ENCODE results near the gene HMGCL. TPM values are rescaled to one million over a fixed set of nuclear protein-coding genes. Genes with fewer than 3 reads are reported as not detected.
A peak's percentile ranks its signal among the peaks of the same experiment; 100 is the strongest.

HMGCL gene
- total RNA-seq, 2 experiments from 2014 or later = 44.9 to 46.0 TPM

DNA sequence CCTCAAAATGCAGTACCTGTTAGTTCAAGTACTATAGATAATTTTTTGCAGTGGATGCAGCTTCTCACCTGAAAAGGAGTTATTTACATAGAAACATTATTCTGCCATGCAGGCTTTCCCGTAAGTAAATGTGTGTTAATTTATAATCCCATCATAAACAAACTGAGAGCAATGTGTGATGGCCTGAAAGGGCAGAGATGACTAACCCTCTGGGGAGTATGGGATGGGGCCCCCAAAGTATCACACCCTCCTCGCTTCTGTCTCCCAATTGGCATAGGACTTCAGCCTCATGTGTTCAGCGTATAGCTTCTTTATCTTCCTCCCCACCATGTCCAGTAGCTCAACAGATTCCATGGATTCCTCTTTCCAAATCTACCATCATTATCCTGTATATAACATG is 7.6 kb downstream of the HMGCL start:
- H3K9me3 Mint-ChIP-seq = no peaks in the 10 kb centered on the region
- ChIA-PET POLR2A (interaction anchor here (1.1 to 1.4 kb wide), 4 partner anchors 8 to 96 kb away, joined by 3 to 7 read pairs (median 4); partner anchors contain the start of genes CNR2 and HMGCL), CTCF (interaction anchor here (1.0 to 1.6 kb wide), 3 partner anchors 8 to 11 kb away, joined by 5 read pairs; no protein-coding TSS in a partner anchor)
- intact Hi-C loops (cut with micrococcal nuclease) = no loop called here
- no peaks in the 10 kb centered on the region for H3K4me1 Mint-ChIP-seq (ENCODE audit: low read depth)
- TF ChIP-seq, protein P1, sequence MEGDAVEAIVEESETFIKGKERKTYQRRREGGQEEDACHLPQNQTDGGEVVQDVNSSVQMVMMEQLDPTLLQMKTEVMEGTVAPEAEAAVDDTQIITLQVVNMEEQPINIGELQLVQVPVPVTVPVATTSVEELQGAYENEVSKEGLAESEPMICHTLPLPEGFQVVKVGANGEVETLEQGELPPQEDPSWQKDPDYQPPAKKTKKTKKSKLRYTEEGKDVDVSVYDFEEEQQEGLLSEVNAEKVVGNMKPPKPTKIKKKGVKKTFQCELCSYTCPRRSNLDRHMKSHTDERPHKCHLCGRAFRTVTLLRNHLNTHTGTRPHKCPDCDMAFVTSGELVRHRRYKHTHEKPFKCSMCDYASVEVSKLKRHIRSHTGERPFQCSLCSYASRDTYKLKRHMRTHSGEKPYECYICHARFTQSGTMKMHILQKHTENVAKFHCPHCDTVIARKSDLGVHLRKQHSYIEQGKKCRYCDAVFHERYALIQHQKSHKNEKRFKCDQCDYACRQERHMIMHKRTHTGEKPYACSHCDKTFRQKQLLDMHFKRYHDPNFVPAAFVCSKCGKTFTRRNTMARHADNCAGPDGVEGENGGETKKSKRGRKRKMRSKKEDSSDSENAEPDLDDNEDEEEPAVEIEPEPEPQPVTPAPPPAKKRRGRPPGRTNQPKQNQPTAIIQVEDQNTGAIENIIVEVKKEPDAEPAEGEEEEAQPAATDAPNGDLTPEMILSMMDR (IDR thresholded peaks at IDR 0.05) = no peak
- H3K27me3 Mint-ChIP-seq = no peaks in the 10 kb centered on the region
- no peak for DNase-seq
- ATAC-seq = no peak
- peaks cover 11% of the 10 kb centered on the region for H3K36me3 Mint-ChIP-seq (ENCODE audit: low read depth)
- no peak overlapping the region for H3K27ac Mint-ChIP-seq
- no peak overlapping the region for H3K4me3 Mint-ChIP-seq

DNA sequence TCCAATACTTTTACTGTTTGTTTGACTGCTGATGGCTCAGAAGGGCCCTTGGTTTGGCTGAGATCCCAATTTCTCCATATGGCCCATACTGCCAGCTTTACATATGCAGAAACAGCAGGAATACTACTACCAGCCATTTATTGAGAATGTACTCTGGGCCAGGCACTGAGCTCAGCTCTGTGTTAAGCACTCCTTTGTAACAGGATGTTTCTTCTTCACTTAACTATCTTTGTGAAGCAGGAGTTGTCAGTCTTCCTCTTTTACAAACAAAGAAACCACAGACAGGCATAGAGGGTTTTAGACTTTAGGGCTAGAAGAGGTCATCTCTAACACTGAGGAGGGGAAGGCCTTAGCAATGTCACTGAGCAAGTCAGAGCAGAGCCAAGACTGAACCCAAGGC is 8.3 kb downstream of the HMGCL start:
- no peaks in the 10 kb centered on the region for H3K27me3 Mint-ChIP-seq
- POLR2A ChIA-PET = interaction anchor here (1.3 kb wide), 1 partner anchor 9 kb away, joined by 7 read pairs; the partner anchor contains the start of gene HMGCL
- DNase-seq (no peak), ATAC-seq (no peak)
- no peak overlapping the region for H3K4me3 Mint-ChIP-seq
- H3K27ac Mint-ChIP-seq = no peak overlapping the region
- no peaks in the 10 kb centered on the region for H3K9me3 Mint-ChIP-seq
- H3K36me3 Mint-ChIP-seq (ENCODE audit: low read depth) = peaks cover 14% of the 10 kb centered on the region
- no peaks in the 10 kb centered on the region for H3K4me1 Mint-ChIP-seq (ENCODE audit: low read depth)
- TF ChIP-seq, protein P1 (IDR thresholded peaks at IDR 0.05) = no peak
- CTCF ChIA-PET = interaction anchor here (1.0 to 1.6 kb wide), 4 partner anchors 10 to 99 kb away, joined by 4 to 5 read pairs (median 5); no protein-coding TSS in a partner anchor
- intact Hi-C loops (cut with micrococcal nuclease) = no loop called here

DNA sequence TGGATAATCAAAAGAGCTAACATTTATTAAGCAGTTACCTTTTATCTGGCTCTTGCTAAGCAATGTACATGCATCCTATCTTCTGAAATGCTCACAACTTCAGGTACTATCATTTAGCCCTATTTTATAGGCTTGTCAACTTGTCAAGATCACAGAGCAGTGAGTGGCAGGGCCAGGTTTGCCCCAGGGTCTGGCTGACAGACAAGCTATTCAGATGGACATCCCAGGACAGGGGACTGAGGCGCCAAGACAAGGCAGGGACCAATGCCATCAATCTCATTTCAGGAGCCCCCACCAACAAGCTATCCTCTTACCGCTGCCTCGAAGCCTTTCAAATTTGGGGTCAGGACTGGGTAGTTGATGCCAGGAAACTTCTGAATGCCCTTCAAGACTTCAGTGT is 8.9 kb downstream of the HMGCL start:
- Mint-ChIP-seq H3K9me3 (no peaks in the 10 kb centered on the region), H3K4me3 (no peak overlapping the region), H3K27me3 (no peaks in the 10 kb centered on the region), H3K4me1 (ENCODE audit: low read depth) (no peaks in the 10 kb centered on the region), H3K27ac (no peak overlapping the region), H3K36me3 (ENCODE audit: low read depth) (peaks cover 14% of the 10 kb centered on the region)
- CTCF ChIA-PET = interaction anchor here (0.7 to 1.6 kb wide), 5 partner anchors 9 to 196 kb away, joined by 3 to 5 read pairs (median 4); no protein-coding TSS in a partner anchor
- DNase-seq = no peak
- no peak for ATAC-seq
- POLR2A ChIA-PET = interaction anchor here (1.3 kb wide), 1 partner anchor 9 kb away, joined by 7 read pairs; the partner anchor contains the start of gene HMGCL
- TF ChIP-seq, protein P1 (IDR thresholded peaks at IDR 0.05) = no peak
- intact Hi-C loops (cut with micrococcal nuclease) = no loop called here

DNA sequence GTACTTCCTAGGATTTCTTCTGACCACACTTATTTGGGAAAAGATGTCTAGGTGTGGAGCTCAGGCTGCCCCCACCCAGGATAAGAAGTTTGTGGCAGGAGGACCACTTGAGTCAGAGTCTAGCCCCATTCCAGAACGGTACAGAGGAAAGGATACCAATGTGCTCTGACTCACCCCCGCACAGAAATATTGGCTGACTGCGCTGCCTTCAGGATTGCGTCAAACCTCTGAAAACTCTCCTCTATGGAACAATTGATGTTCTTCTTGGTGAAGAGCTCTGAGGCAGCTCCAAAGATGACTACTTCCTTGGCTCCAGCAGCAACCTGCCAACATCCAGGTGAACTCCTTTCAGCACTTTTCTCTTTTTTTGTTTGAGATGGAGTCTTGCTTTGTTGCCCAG is 11.2 kb downstream of the HMGCL start:
- ChIA-PET CTCF (interaction anchor here (1.1 kb wide), 1 partner anchor 11 kb away, joined by 4 read pairs; the partner anchor contains the start of gene HMGCL), POLR2A (no interaction called here)
- Mint-ChIP-seq H3K27me3 (no peaks in the 10 kb centered on the region), H3K4me3 (no peak overlapping the region), H3K27ac (no peak overlapping the region), H3K9me3 (no peaks in the 10 kb centered on the region), H3K4me1 (ENCODE audit: low read depth) (peaks cover 9% of the 10 kb centered on the region), H3K36me3 (ENCODE audit: low read depth) (peaks cover 9% of the 10 kb centered on the region)
- TF ChIP-seq, protein P1 (IDR thresholded peaks at IDR 0.05) = no peak
- no peak for DNase-seq
- intact Hi-C loops (cut with micrococcal nuclease) = no loop called here
- no peak for ATAC-seq

DNA sequence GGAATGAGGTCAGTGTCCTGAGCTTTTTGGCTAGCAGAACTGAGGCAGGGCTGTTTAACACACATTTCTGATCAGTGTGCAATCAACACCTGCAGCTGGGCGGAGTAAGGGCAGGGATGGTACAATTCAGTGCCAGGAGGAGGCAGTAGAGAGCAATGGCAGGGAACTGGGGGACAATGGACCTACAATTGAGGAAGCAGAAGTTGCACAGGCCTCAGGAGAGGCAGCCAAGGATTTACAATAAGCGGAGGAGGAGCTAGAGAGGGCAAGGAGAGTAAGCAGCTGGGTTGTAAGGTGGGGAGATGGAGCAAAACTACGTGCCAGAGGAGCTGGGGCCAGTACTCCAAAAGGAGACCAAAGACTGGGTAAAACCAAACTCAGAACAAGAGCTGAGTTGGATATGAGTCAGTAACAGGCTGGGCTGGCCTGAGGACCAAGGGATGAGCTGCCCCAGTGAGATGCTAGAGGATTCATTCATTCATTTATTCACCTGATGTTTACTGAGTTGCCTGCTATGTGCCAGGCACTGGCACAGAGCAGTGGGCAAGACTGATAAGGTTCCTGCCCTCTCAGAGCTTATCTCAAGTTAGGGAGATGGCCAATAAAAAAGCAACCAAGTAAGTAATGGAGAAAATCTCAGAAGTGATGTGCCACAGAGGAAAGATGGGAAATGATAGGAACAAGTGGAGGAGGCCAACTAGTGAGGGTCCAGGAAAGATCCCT is 14.2 kb downstream of the HMGCL start:
- H3K36me3 Mint-ChIP-seq (ENCODE audit: low read depth) = peaks cover 4% of the 10 kb centered on the region
- POLR2A ChIA-PET = interaction anchor here (0.9 to 2.1 kb wide), 6 partner anchors 10 to 169 kb away, joined by 3 to 8 read pairs (median 4); partner anchors contain the start of gene SRSF10

More for the DNA sequence above, 14.2 kb downstream of the HMGCL start:
- Mint-ChIP-seq H3K4me1 (ENCODE audit: low read depth) (peaks cover 9% of the 10 kb centered on the region), H3K27me3 (no peaks in the 10 kb centered on the region), H3K27ac (no peak overlapping the region), H3K9me3 (no peaks in the 10 kb centered on the region), H3K4me3 (no peak overlapping the region)
- TF ChIP-seq, protein P1 (IDR thresholded peaks at IDR 0.05) = peak; percentile 80
- ATAC-seq (peak; percentile 79), DNase-seq (peak; percentile 69)
- intact Hi-C loops (cut with micrococcal nuclease) = loop anchor here (2.0 kb wide), 1 partner anchor 106 kb away; no protein-coding TSS in a partner anchor
- CTCF ChIA-PET = interaction anchor here (0.6 to 6.2 kb wide), 44 partner anchors 9 to 547 kb away, joined by 3 to 73 read pairs (median 6); partner anchors contain the start of genes CNR2, FUCA1, GALE and HMGCL

Data from activated CD8-positive, alpha-beta T cell treated with anti-CD3 and anti-CD28 coated beads for 36 hours (primary cell).